RWPE1 (cell line): ENCODE results near the gene ITIH5.

Experiments used
- CTCF ChIA-PET: fragments of 350-600 bp; sonication (Branson Sonifier 250); formaldehyde crosslinking; extraction: SDS; loops from one replicate; lab custom pipeline; 2021; lab: Yijun Ruan, JAX
- POLR2A ChIA-PET: fragments of 400-600 bp; formaldehyde crosslinking; extraction: SDS; loops from one replicate; lab custom pipeline; 2020; ENCODE audit warnings: antibody characterized with exemption; ENCODE audit not compliant: low non-redundant PET; lab: Yijun Ruan, JAX
- DNase-seq: peaks from one replicate; pipeline ENCODE4 v3.0.0; 2012; ENCODE audit warnings: low spot score
- H3K27ac ChIP-seq: fragments of 450-650 bp; 2 replicates; pipeline ENCODE4 v1.5.1; 2017
- CTCF ChIP-seq: fragments of 450-650 bp; conservative IDR thresholded peaks from 2 replicates; pipeline ENCODE4 v1.5.1; 2017; ENCODE audit warnings: low read depth, mild to moderate bottlenecking

The ITIH5 gene

GRCh38 chr10:7519351-7519750, 147.4 kb downstream of the ITIH5 start:
- CTCF ChIA-PET, result no interaction called here
- H3K27ac ChIP-seq, result no peak overlapping the region
- POLR2A ChIA-PET, result no interaction called here
- peak; percentile 3 for DNase-seq
- no peak for TF ChIP-seq CTCF

GRCh38 chr10:7518693-7519092, 148.1 kb downstream of the ITIH5 start:
- no peak overlapping the region for H3K27ac ChIP-seq
- CTCF ChIA-PET, result no interaction called here
- POLR2A ChIA-PET, result no interaction called here
- DNase-seq, result no peak
- no peak for TF ChIP-seq CTCF

GRCh38 chr10:7515439-7515838, 151.3 kb downstream of the ITIH5 start:
- DNase-seq, result no peak
- ChIA-PET POLR2A (no interaction called here), CTCF (no interaction called here)
- no peak for TF ChIP-seq CTCF
- H3K27ac ChIP-seq, result no peak overlapping the region

GRCh38 chr10:7513936-7514335, 152.8 kb downstream of the ITIH5 start:
- TF ChIP-seq CTCF, result no peak
- CTCF ChIA-PET, result no interaction called here

GRCh38 chr10:7513455-7513854, 153.3 kb downstream of the ITIH5 start:
- CTCF ChIA-PET, result no interaction called here
- no peak for TF ChIP-seq CTCF
- POLR2A ChIA-PET, result no interaction called here
- no peak for DNase-seq
- H3K27ac ChIP-seq, result no peak overlapping the region

More at GRCh38 chr10:7513936-7514335, 152.8 kb downstream of the ITIH5 start:
- POLR2A ChIA-PET, result no interaction called here
- H3K27ac ChIP-seq, result no peak overlapping the region
- no peak for DNase-seq

GRCh38 chr10:7512487-7512886, 154.3 kb downstream of the ITIH5 start:
- no peak for DNase-seq
- no peak overlapping the region for H3K27ac ChIP-seq
- CTCF ChIA-PET, result no interaction called here
- no peak for TF ChIP-seq CTCF
- POLR2A ChIA-PET, result no interaction called here

- H3K27ac ChIP-seq, result no peak overlapping the region
- POLR2A ChIA-PET, result no interaction called here
- no peak for DNase-seq
- no peak for TF ChIP-seq CTCF
- CTCF ChIA-PET, result no interaction called here
Measured at GRCh38 chr10:7511612-7512011, 155.2 kb downstream of the ITIH5 start.
